ENCODE results near the gene MET. TPM values are rescaled to one million over a fixed set of nuclear protein-coding genes. Genes with fewer than 3 reads are reported as not detected.

MET gene
- polyA plus RNA-seq, 1 donor from 2014 or later, result not detected

GRCh38 chr7:116807011-116807560, 135.1 kb downstream of the MET start:
- Histone ChIP-seq H3K9me3 (ENCODE audit: low read length) (no peaks in the 10 kb centered on the region), H2AFZ (ENCODE audit: low read depth, low read length) (no peak overlapping the region), H3F3A (ENCODE audit: insufficient read depth, low read length, poor library complexity, severe bottlenecking) (no peaks in the 10 kb centered on the region), H3K27me3 (ENCODE audit: insufficient read depth, low read depth, low read length) (no peaks in the 10 kb centered on the region), H3K4me2 (ENCODE audit: low read length) (no peak overlapping the region), H3K79me2 (replicated peaks; ENCODE audit: insufficient read depth, low read length) (no peaks in the 10 kb centered on the region), H3K4me3 (ENCODE audit: low read length) (no peak overlapping the region), H4K20me1 (ENCODE audit: insufficient read depth) (no peaks in the 10 kb centered on the region), H3K27ac (ENCODE audit: low read length) (no peak overlapping the region), H3K9me2 (ENCODE audit: insufficient read depth, low read length) (no peaks in the 10 kb centered on the region), H3K36me3 (ENCODE audit: insufficient read depth, low read length) (no peaks in the 10 kb centered on the region), H3K9ac (ENCODE audit: low read length) (no peak overlapping the region)
- TF ChIP-seq, protein P1, sequence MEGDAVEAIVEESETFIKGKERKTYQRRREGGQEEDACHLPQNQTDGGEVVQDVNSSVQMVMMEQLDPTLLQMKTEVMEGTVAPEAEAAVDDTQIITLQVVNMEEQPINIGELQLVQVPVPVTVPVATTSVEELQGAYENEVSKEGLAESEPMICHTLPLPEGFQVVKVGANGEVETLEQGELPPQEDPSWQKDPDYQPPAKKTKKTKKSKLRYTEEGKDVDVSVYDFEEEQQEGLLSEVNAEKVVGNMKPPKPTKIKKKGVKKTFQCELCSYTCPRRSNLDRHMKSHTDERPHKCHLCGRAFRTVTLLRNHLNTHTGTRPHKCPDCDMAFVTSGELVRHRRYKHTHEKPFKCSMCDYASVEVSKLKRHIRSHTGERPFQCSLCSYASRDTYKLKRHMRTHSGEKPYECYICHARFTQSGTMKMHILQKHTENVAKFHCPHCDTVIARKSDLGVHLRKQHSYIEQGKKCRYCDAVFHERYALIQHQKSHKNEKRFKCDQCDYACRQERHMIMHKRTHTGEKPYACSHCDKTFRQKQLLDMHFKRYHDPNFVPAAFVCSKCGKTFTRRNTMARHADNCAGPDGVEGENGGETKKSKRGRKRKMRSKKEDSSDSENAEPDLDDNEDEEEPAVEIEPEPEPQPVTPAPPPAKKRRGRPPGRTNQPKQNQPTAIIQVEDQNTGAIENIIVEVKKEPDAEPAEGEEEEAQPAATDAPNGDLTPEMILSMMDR (IDR thresholded peaks at IDR 0.05; ENCODE audit: poor library complexity, severe bottlenecking), result no peak
- TF ChIP-seq, protein P2, sequence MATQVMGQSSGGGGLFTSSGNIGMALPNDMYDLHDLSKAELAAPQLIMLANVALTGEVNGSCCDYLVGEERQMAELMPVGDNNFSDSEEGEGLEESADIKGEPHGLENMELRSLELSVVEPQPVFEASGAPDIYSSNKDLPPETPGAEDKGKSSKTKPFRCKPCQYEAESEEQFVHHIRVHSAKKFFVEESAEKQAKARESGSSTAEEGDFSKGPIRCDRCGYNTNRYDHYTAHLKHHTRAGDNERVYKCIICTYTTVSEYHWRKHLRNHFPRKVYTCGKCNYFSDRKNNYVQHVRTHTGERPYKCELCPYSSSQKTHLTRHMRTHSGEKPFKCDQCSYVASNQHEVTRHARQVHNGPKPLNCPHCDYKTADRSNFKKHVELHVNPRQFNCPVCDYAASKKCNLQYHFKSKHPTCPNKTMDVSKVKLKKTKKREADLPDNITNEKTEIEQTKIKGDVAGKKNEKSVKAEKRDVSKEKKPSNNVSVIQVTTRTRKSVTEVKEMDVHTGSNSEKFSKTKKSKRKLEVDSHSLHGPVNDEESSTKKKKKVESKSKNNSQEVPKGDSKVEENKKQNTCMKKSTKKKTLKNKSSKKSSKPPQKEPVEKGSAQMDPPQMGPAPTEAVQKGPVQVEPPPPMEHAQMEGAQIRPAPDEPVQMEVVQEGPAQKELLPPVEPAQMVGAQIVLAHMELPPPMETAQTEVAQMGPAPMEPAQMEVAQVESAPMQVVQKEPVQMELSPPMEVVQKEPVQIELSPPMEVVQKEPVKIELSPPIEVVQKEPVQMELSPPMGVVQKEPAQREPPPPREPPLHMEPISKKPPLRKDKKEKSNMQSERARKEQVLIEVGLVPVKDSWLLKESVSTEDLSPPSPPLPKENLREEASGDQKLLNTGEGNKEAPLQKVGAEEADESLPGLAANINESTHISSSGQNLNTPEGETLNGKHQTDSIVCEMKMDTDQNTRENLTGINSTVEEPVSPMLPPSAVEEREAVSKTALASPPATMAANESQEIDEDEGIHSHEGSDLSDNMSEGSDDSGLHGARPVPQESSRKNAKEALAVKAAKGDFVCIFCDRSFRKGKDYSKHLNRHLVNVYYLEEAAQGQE (IDR thresholded peaks at IDR 0.05; ENCODE audit: borderline replicate concordance), result no peak
- TF ChIP-seq POLR2AphosphoS5 (IDR thresholded peaks at IDR 0.05) (no peak), EP300 (conservative IDR thresholded peaks at IDR 0.05; ENCODE audit: poor library complexity, severe bottlenecking) (no peak), MXI1 (conservative IDR thresholded peaks at IDR 0.05; ENCODE audit: poor library complexity, severe bottlenecking) (no peak), TAF1 (IDR thresholded peaks at IDR 0.05; ENCODE audit: low read depth) (no peak), EZH2 (IDR thresholded peaks at IDR 0.05; ENCODE audit: borderline replicate concordance, insufficient read depth, low read length, poor library complexity, severe bottlenecking) (no peak), SMC3 (conservative IDR thresholded peaks at IDR 0.05; ENCODE audit: poor library complexity) (no peak), RAD21 (conservative IDR thresholded peaks at IDR 0.05) (no peak)

DNA sequence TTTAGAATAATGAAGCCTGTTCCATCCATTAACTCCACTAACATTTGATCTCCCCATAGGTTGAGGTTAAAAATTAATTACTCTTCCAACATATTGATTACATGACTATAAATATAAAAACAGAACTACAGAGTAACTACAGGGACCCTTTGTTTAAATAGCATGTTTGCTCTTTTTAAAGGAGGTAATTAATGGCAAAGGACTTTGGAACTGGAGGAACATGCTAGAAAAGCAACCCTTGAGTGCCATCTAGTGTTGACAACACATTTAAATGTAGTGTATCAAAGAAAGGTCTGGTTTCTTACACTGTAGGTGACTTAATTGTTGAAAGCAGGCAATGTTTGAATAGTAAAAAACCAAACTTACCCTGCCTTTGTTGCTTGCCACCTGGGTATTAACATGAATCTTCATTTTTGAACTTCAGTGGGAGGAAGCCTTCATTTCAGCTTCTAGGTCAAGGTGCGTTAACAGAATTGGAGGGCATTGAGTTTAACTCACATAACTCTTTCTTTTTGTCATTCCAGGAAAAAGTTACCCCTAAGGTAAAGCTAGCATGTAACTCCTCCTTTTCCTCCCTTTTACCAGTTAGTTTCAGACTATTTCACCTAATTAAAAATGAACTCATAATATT, 137.8 kb downstream of the MET start:
- no peak overlapping the region for H3K27ac ChIP-seq (ENCODE audit: low read length)

More for the DNA sequence above, 137.8 kb downstream of the MET start:
- H4K20me1 ChIP-seq (ENCODE audit: insufficient read depth), result no peaks in the 10 kb centered on the region
- H3K79me2 ChIP-seq (replicated peaks; ENCODE audit: insufficient read depth, low read length), result no peaks in the 10 kb centered on the region
- no peak overlapping the region for H3K9ac ChIP-seq (ENCODE audit: low read length)
- H3F3A ChIP-seq (ENCODE audit: insufficient read depth, low read length, poor library complexity, severe bottlenecking), result no peaks in the 10 kb centered on the region
- H3K9me3 ChIP-seq (ENCODE audit: low read length), result no peaks in the 10 kb centered on the region
- no peak overlapping the region for H3K4me2 ChIP-seq (ENCODE audit: low read length)
- no peaks in the 10 kb centered on the region for H3K27me3 ChIP-seq (ENCODE audit: insufficient read depth, low read depth, low read length)
- TF ChIP-seq RAD21 (conservative IDR thresholded peaks at IDR 0.05), result peak; percentile 92
- no peak for TF ChIP-seq EP300 (conservative IDR thresholded peaks at IDR 0.05; ENCODE audit: poor library complexity, severe bottlenecking)
- TF ChIP-seq, protein P2 (IDR thresholded peaks at IDR 0.05; ENCODE audit: borderline replicate concordance), result no peak
- no peak for TF ChIP-seq EZH2 (IDR thresholded peaks at IDR 0.05; ENCODE audit: borderline replicate concordance, insufficient read depth, low read length, poor library complexity, severe bottlenecking)
- peak; percentile 92 for TF ChIP-seq SMC3 (conservative IDR thresholded peaks at IDR 0.05; ENCODE audit: poor library complexity)
- no peak for TF ChIP-seq POLR2AphosphoS5 (IDR thresholded peaks at IDR 0.05)
- TF ChIP-seq, protein P1 (IDR thresholded peaks at IDR 0.05; ENCODE audit: poor library complexity, severe bottlenecking), result peak; percentile 90
- no peak for TF ChIP-seq MXI1 (conservative IDR thresholded peaks at IDR 0.05; ENCODE audit: poor library complexity, severe bottlenecking)
- TF ChIP-seq TAF1 (IDR thresholded peaks at IDR 0.05; ENCODE audit: low read depth), result no peak
- H3K4me3 ChIP-seq (ENCODE audit: low read length), result no peak overlapping the region
- no peak overlapping the region for H2AFZ ChIP-seq (ENCODE audit: low read depth, low read length)
- no peaks in the 10 kb centered on the region for H3K36me3 ChIP-seq (ENCODE audit: insufficient read depth, low read length)
- no peaks in the 10 kb centered on the region for H3K9me2 ChIP-seq (ENCODE audit: insufficient read depth, low read length)
